A673 (cell line): ENCODE measurements around the gene LCE1F. TPM values are rescaled to one million over a fixed set of nuclear protein-coding genes. Genes with fewer than 3 reads are reported as not detected.

ENCODE experiments used
- BruUV-seq: library from RNA; stranded (reverse); fragments of 400-500 nt; replicated peaks from 2 replicates; lab custom pipeline; 2021; lab: Mats Ljungman, UMichigan
- CTCF ChIA-PET: fragments of 300-600 bp; sonication (Branson Sonifier 250); formaldehyde crosslinking; loops from one replicate; lab custom pipeline; 2022; ENCODE audit warnings: antibody characterized with exemption; lab: Charles Lee
- POLR2A ChIA-PET: fragments of 300-600 bp; sonication (Branson Sonifier 250); formaldehyde crosslinking; loops from one replicate; lab custom pipeline; 2022; ENCODE audit warnings: antibody characterized with exemption; ENCODE audit not compliant: low non-redundant PET; lab: Charles Lee
- DNase-seq: peaks from one replicate; pipeline ENCODE4 v3.0.0-alpha.2; 2015; ENCODE audit warnings: low spot score
- H3K27ac ChIP-seq: fragments of 200-600 bp; sonication (generic); 2 replicates; pipeline ENCODE4 v1.5.1; 2016; ENCODE audit warnings: mixed run types, low read depth, mild to moderate bottlenecking, mixed read lengths, antibody characterized with exemption, low read length; ENCODE audit not compliant: poor library complexity, severe bottlenecking
- H3K27me3 ChIP-seq: fragments of 200-600 bp; sonication (generic); replicated peaks from 2 replicates; pipeline ENCODE4 v1.6.1; 2017; ENCODE audit warnings: mixed run types, low read depth, mild to moderate bottlenecking, mixed read lengths, antibody characterized with exemption, low read length; ENCODE audit not compliant: insufficient read depth, poor library complexity
- H3K36me3 ChIP-seq: fragments of 200-600 bp; sonication (generic); 2 replicates; pipeline ENCODE4 v1.6.1; 2016; ENCODE audit warnings: mixed run types, mild to moderate bottlenecking, mixed read lengths, antibody characterized with exemption, low read length; ENCODE audit not compliant: insufficient read depth, poor library complexity, severe bottlenecking
- H3K4me1 ChIP-seq: fragments of 200-600 bp; sonication (generic); 2 replicates; pipeline ENCODE4 v1.6.1; 2017; ENCODE audit warnings: mixed run types, mild to moderate bottlenecking, mixed read lengths, antibody characterized with exemption, low read length; ENCODE audit not compliant: insufficient read depth, poor library complexity, severe bottlenecking
- H3K4me3 ChIP-seq: fragments of 200-600 bp; sonication (generic); 2 replicates; pipeline ENCODE4 v1.5.1; 2016; ENCODE audit warnings: low read depth, mixed run types, mild to moderate bottlenecking, mixed read lengths, low read length; ENCODE audit not compliant: poor library complexity, severe bottlenecking
- H3K9me3 ChIP-seq: fragments of 200-600 bp; sonication (generic); 2 replicates; pipeline ENCODE4 v1.6.1; 2016; ENCODE audit warnings: mixed run types, low read depth, mild to moderate bottlenecking, mixed read lengths, antibody characterized with exemption, low read length; ENCODE audit not compliant: poor library complexity, severe bottlenecking
- CTCF ChIP-seq: fragments of 300-800, 200-600 bp; sonication (generic); conservative IDR thresholded peaks from 2 replicates; pipeline ENCODE4 v1.5.1; 2017; ENCODE audit warnings: low read depth, mild to moderate bottlenecking, antibody characterized with exemption, low read length, moderate library complexity, mixed read lengths
- EZH2 ChIP-seq: fragments of 200-600 bp; sonication (generic); IDR thresholded peaks from 2 replicates; pipeline ENCODE4 v1.6.1; 2017; ENCODE audit warnings: borderline replicate concordance, low read depth, mild to moderate bottlenecking, mixed read lengths, antibody characterized with exemption, low read length; ENCODE audit not compliant: poor library complexity, severe bottlenecking
- intact Hi-C: fragments of 100-400 bp; cut with micrococcal nuclease; formaldehyde crosslinking; loops from one replicate; pipeline ENCODE4 v1.10.0; 2022; ENCODE audit not compliant: unreplicated experiment
- total RNA-seq: library from RNA; stranded (reverse); gene quantifications from 2 replicates; pipeline ENCODE4 v1.2.3, GENCODE V29; 2021

The LCE1F gene
- total RNA-seq, 1 experiment from 2014 or later, result not detected

- peaks cover 18% of the 10 kb centered on the region for H3K27me3 ChIP-seq
- CTCF ChIA-PET, result no interaction called here
- H3K36me3 ChIP-seq, result no peaks in the 10 kb centered on the region
- intact Hi-C loops, result no loop called here
- no peak overlapping the region for H3K27ac ChIP-seq
- no peaks in the 10 kb centered on the region for H3K4me1 ChIP-seq
- H3K9me3 ChIP-seq, result no peaks in the 10 kb centered on the region
- BruUV-seq, result no TSS peak
- DNase-seq, result no peak
- H3K4me3 ChIP-seq, result no peak overlapping the region
- POLR2A ChIA-PET, result no interaction called here
- TF ChIP-seq EZH2 (no peak), CTCF (no peak)
Measured at GRCh38 chr1:152753586-152753985, 21.4 kb upstream of the LCE1F start.

GRCh38 chr1:152756872-152757271, 18.1 kb upstream of the LCE1F start:
- CTCF ChIA-PET, result no interaction called here
- no peak for TF ChIP-seq EZH2
- no peak for TF ChIP-seq CTCF
- Histone ChIP-seq H3K27me3 (peaks cover 3% of the 10 kb centered on the region), H3K27ac (no peak overlapping the region), H3K4me1 (no peaks in the 10 kb centered on the region), H3K36me3 (no peaks in the 10 kb centered on the region), H3K9me3 (no peaks in the 10 kb centered on the region), H3K4me3 (no peak overlapping the region)
- no TSS peak for BruUV-seq
- POLR2A ChIA-PET, result no interaction called here
- DNase-seq, result no peak
- intact Hi-C loops, result no loop called here

GRCh38 chr1:152757747-152758146, 17.2 kb upstream of the LCE1F start, which contains the start of gene KPRP:
KPRP (plus strand) TSS chr1:152758025; CDS start chr1:152759589, 1,564 bp downstream.
- ChIA-PET CTCF (no interaction called here), POLR2A (no interaction called here)
- no TSS peak for BruUV-seq
- no peak for DNase-seq
- Histone ChIP-seq H3K27me3 (peaks cover 3% of the 10 kb centered on the region), H3K4me1 (no peaks in the 10 kb centered on the region), H3K9me3 (no peaks in the 10 kb centered on the region), H3K4me3 (no peak within 1 kb of the TSS), H3K27ac (no peak within 1 kb of the TSS), H3K36me3 (no peaks in the 10 kb centered on the region)
- TF ChIP-seq CTCF (no peak), EZH2 (no peak)
- intact Hi-C loops, result no loop called here
